H9 (cell line): ENCODE measurements around the gene SLC23A3. TPM values are rescaled to one million over a fixed set of nuclear protein-coding genes. Genes with fewer than 3 reads are reported as not detected.

Experiments
- DNase-seq: peaks from one replicate; pipeline ENCODE4 v3.0.0-alpha.2; 2017
- H2AFZ ChIP-seq: one replicate; pipeline ENCODE4 v1.6.1; 2013; ENCODE audit warnings: mild to moderate bottlenecking, low read length, control low read depth, moderate library complexity
- H2AK5ac ChIP-seq: 2 replicates; pipeline ENCODE4 v1.6.1; 2013; ENCODE audit warnings: low read length, control low read depth, mixed read lengths; ENCODE audit not compliant: insufficient read length
- H2BK120ac ChIP-seq: one replicate; pipeline ENCODE4 v1.6.1; 2013; ENCODE audit warnings: low read depth, mild to moderate bottlenecking, low read length, control low read depth, inconsistent platforms; ENCODE audit not compliant: poor library complexity, severe bottlenecking
- H2BK12ac ChIP-seq: 2 replicates; pipeline ENCODE4 v1.6.1; 2013; ENCODE audit warnings: low read length, control low read depth, mixed read lengths, low read depth; ENCODE audit not compliant: insufficient read length
- H2BK15ac ChIP-seq: 2 replicates; pipeline ENCODE4 v1.6.1; 2013; ENCODE audit warnings: low read depth, low read length, control low read depth
- H2BK20ac ChIP-seq: one replicate; pipeline ENCODE4 v1.6.1; 2013; ENCODE audit warnings: low read depth, mild to moderate bottlenecking, low read length, control low read depth, inconsistent platforms; ENCODE audit not compliant: poor library complexity, severe bottlenecking
- H2BK5ac ChIP-seq: 2 replicates; pipeline ENCODE4 v1.6.1; 2013; ENCODE audit warnings: low read length, control low read depth, mixed read lengths; ENCODE audit not compliant: insufficient read length
- H3K14ac ChIP-seq: 2 replicates; pipeline ENCODE4 v1.6.1; 2013; ENCODE audit warnings: low read length, control low read depth; ENCODE audit not compliant: insufficient read depth
- H3K18ac ChIP-seq: 2 replicates; pipeline ENCODE4 v1.6.1; 2013; ENCODE audit warnings: low read depth, mild to moderate bottlenecking, mixed read lengths, low read length, control low read depth; ENCODE audit not compliant: insufficient read length
- H3K23ac ChIP-seq: 2 replicates; pipeline ENCODE4 v1.6.1; 2013; ENCODE audit warnings: low read length, control low read depth, mixed read lengths, low read depth; ENCODE audit not compliant: insufficient read length
- H3K23me2 ChIP-seq: 2 replicates; pipeline ENCODE4 v1.6.1; 2013; ENCODE audit warnings: low read depth, mild to moderate bottlenecking, mixed read lengths, low read length, control low read depth; ENCODE audit not compliant: insufficient read length, poor library complexity, severe bottlenecking
- H3K27ac ChIP-seq: 2 replicates; pipeline ENCODE4 v1.5.1; 2013; ENCODE audit warnings: low read length, control low read depth, mixed read lengths, low read depth; ENCODE audit not compliant: insufficient read length
- H3K27me3 ChIP-seq: 2 replicates; pipeline ENCODE4 v1.6.1; 2013; ENCODE audit warnings: low read length, control low read depth, inconsistent platforms; ENCODE audit not compliant: insufficient read depth
- H3K4ac ChIP-seq: 2 replicates; pipeline ENCODE4 v1.6.1; 2013; ENCODE audit warnings: low read depth, mild to moderate bottlenecking, control low read depth, inconsistent platforms, low read length, moderate library complexity
- H3K4me1 ChIP-seq: 2 replicates; pipeline ENCODE4 v1.6.1; 2013; ENCODE audit warnings: low read length, control low read depth, inconsistent platforms; ENCODE audit not compliant: insufficient read depth
- H3K4me2 ChIP-seq: 2 replicates; pipeline ENCODE4 v1.6.1; 2013; ENCODE audit warnings: low read length, control low read depth, mixed read lengths; ENCODE audit not compliant: insufficient read length, insufficient read depth
- H3K56ac ChIP-seq: 2 replicates; pipeline ENCODE4 v1.6.1; 2013; ENCODE audit warnings: low read depth, mild to moderate bottlenecking, mixed read lengths, low read length, control low read depth; ENCODE audit not compliant: insufficient read length
- H3K79me1 ChIP-seq: 2 replicates; pipeline ENCODE4 v1.6.1; 2013; ENCODE audit warnings: low read depth, mild to moderate bottlenecking, moderate library complexity, low read length, control low read depth, inconsistent platforms; ENCODE audit not compliant: insufficient read depth, poor library complexity, severe bottlenecking
- H3K79me2 ChIP-seq: 2 replicates; pipeline ENCODE4 v1.6.1; 2013; ENCODE audit warnings: low read length, control low read depth, inconsistent platforms; ENCODE audit not compliant: insufficient read depth
- H3K9ac ChIP-seq: 2 replicates; pipeline ENCODE4 v1.6.1; 2013; ENCODE audit warnings: low read length, control low read depth, mixed read lengths; ENCODE audit not compliant: insufficient read length; ENCODE audit errors: extremely low read depth
- H3K9me3 ChIP-seq: one replicate; pipeline ENCODE4 v1.6.1; 2013; ENCODE audit warnings: low read depth, low read length, inconsistent platforms; ENCODE audit not compliant: control insufficient read depth
- H3T11ph ChIP-seq: one replicate; pipeline ENCODE4 v1.6.1; 2013; ENCODE audit warnings: mild to moderate bottlenecking, low read length, control low read depth, inconsistent platforms
- H4K20me1 ChIP-seq: one replicate; pipeline ENCODE4 v1.6.1; 2013; ENCODE audit not compliant: control insufficient read depth, insufficient read length, insufficient read depth
- H4K5ac ChIP-seq: 2 replicates; pipeline ENCODE4 v1.6.1; 2013; ENCODE audit warnings: low read depth, mild to moderate bottlenecking, mixed read lengths, low read length, control low read depth; ENCODE audit not compliant: insufficient read length
- H4K8ac ChIP-seq: replicated peaks from 2 replicates; pipeline ENCODE4 v1.6.1; 2013; ENCODE audit warnings: low read length, control low read depth, mixed read lengths, low read depth; ENCODE audit not compliant: insufficient read length
- H4K91ac ChIP-seq: 2 replicates; pipeline ENCODE4 v1.6.1; 2013; ENCODE audit warnings: low read depth, mild to moderate bottlenecking, moderate library complexity, mixed read lengths, low read length, control low read depth; ENCODE audit not compliant: insufficient read length
- H3K27ac Mint-ChIP-seq, 3 experiments: 2 replicates in 2 of 3; 3 replicates in 1 of 3; pipeline ENCODE4 v1.8.0; 2020 to 2021; ENCODE audit warnings: mixed read lengths in 3 of 3, mild to moderate bottlenecking in 1 of 3, moderate library complexity in 1 of 3
- H3K27me3 Mint-ChIP-seq: 2 replicates; pipeline ENCODE4 v1.8.0; 2021; ENCODE audit warnings: low read depth, mild to moderate bottlenecking, moderate library complexity, mixed read lengths
- H3K36me3 Mint-ChIP-seq, 3 experiments: 2 replicates in 2 of 3; 3 replicates in 1 of 3; pipeline ENCODE4 v1.8.0; 2020 to 2021; ENCODE audit warnings: low read depth in 3 of 3, mixed read lengths in 3 of 3; ENCODE audit not compliant: insufficient read depth in 1 of 3
- H3K4me1 Mint-ChIP-seq, 2 experiments: 2 replicates each; pipeline ENCODE4 v1.8.0; 2020; ENCODE audit warnings: mixed read lengths in 2 of 2
- H3K4me3 Mint-ChIP-seq, 2 experiments: 2 replicates in 1 of 2; 3 replicates in 1 of 2; pipeline ENCODE4 v1.8.0; 2020 to 2021; ENCODE audit warnings: mild to moderate bottlenecking in 2 of 2, mixed read lengths in 2 of 2, moderate library complexity in 1 of 2
- H3K9me3 Mint-ChIP-seq, 2 experiments: 2 replicates in 1 of 2; 3 replicates in 1 of 2; pipeline ENCODE4 v1.8.0; 2020; ENCODE audit warnings: mild to moderate bottlenecking in 2 of 2, mixed read lengths in 2 of 2, moderate library complexity in 1 of 2
- WGBS: extraction: QIAGEN DNeasy Blood & Tissue Kit; methylation state at CpG from one replicate; pipeline ENCODE4 v1.1.7; 2013; ENCODE audit warnings: missing lambda C conversion rate, low lambda C conversion rate, mixed read lengths; ENCODE audit not compliant: insufficient read length; ENCODE audit errors: extremely low coverage; 5-methylcytosine and 5-hydroxymethylcytosine counted together
- total RNA-seq: library from RNA; stranded (reverse); gene quantifications from 2 replicates; pipeline ENCODE4 v1.2.1, GENCODE V29; 2021
- TF ChIP-seq, protein P1 (sequence below): fragments of 200-600 bp; sonication (generic); conservative IDR thresholded peaks from 3 replicates; pipeline ENCODE4 v1.8.0; 2021; ENCODE audit warnings: antibody characterized with exemption, mild to moderate bottlenecking

Gene SLC23A3
- total RNA-seq, 1 experiment from 2014 or later = 1.2 TPM

DNA sequence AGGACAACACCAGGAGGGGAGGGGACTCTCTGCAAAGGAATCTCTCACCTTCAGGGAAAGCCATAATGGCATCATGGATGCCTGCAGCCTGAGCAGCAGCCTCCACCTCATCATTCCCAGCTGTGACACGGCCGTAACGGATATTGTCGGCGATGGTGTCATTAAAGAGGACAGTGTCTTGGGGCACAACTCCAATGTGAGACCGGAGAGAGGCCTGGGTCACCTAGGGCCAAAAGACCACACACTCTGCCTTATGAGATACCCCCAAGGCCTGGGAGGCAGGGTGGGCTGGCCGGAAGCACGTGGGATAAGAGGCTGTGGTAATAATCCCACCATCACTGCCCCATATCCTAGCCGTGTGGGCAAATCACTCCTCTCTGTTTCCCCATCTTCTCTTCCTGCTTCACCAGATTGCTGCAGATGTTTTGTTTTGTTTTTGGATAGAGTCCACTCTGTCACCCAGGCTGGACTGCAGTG is 41.1 kb upstream of the SLC23A3 start:
- no peak overlapping the region for H3K27ac ChIP-seq
- H4K20me1 ChIP-seq = no peaks in the 10 kb centered on the region
- H3K4me2 ChIP-seq = no peak overlapping the region
- H3K27me3 ChIP-seq = no peaks in the 10 kb centered on the region
- no peak overlapping the region for H3K4me3 Mint-ChIP-seq
- H4K8ac ChIP-seq = no peak overlapping the region
- peaks cover 15 to 75% (median 58%) of the 10 kb centered on the region in 3 experiments for H3K36me3 Mint-ChIP-seq
- H2AK5ac ChIP-seq = no peak overlapping the region
- H2BK12ac ChIP-seq = no peak overlapping the region
- H3K14ac ChIP-seq = no peak overlapping the region
- no peak overlapping the region for H3K56ac ChIP-seq
- no peak overlapping the region for H4K5ac ChIP-seq
- no peak overlapping the region; a peak in 1 of 7 replicates for H3K27ac Mint-ChIP-seq
- no peak overlapping the region for H2BK120ac ChIP-seq
- no peak overlapping the region for H3K4ac ChIP-seq
- no peaks in the 10 kb centered on the region for H3K9me3 Mint-ChIP-seq
- H3K9ac ChIP-seq = no peak overlapping the region
- H3K79me1 ChIP-seq = no peaks in the 10 kb centered on the region
- no peak overlapping the region for H3K18ac ChIP-seq
- H3K23me2 ChIP-seq = peaks cover 4% of the 10 kb centered on the region
- H2BK5ac ChIP-seq = no peak overlapping the region
- H3K79me2 ChIP-seq = no peaks in the 10 kb centered on the region
- H2AFZ ChIP-seq = no peak overlapping the region
- TF ChIP-seq, protein P1, sequence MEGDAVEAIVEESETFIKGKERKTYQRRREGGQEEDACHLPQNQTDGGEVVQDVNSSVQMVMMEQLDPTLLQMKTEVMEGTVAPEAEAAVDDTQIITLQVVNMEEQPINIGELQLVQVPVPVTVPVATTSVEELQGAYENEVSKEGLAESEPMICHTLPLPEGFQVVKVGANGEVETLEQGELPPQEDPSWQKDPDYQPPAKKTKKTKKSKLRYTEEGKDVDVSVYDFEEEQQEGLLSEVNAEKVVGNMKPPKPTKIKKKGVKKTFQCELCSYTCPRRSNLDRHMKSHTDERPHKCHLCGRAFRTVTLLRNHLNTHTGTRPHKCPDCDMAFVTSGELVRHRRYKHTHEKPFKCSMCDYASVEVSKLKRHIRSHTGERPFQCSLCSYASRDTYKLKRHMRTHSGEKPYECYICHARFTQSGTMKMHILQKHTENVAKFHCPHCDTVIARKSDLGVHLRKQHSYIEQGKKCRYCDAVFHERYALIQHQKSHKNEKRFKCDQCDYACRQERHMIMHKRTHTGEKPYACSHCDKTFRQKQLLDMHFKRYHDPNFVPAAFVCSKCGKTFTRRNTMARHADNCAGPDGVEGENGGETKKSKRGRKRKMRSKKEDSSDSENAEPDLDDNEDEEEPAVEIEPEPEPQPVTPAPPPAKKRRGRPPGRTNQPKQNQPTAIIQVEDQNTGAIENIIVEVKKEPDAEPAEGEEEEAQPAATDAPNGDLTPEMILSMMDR = no peak
- H4K91ac ChIP-seq = no peak overlapping the region
- WGBS = no CpG with 5 or more reads among the region's 9 CpGs
- H3K23ac ChIP-seq = no peak overlapping the region
- H3T11ph ChIP-seq = no peak overlapping the region
- H2BK20ac ChIP-seq = no peak overlapping the region
- no peak overlapping the region for H2BK15ac ChIP-seq
- no peak for DNase-seq
- H3K9me3 ChIP-seq = no peaks in the 10 kb centered on the region
- H3K4me1 Mint-ChIP-seq = peaks cover 8 to 13% of the 10 kb centered on the region in 2 experiments
- H3K27me3 Mint-ChIP-seq = no peaks in the 10 kb centered on the region; the same call in 1 of the 2 replicates
- H3K4me1 ChIP-seq = no peaks in the 10 kb centered on the region
